ENCODE measurements around the gene TLR6.
"Not testable (repeated sequence)": the region's sequence is repeated elsewhere in the genome, so short reads cannot be mapped to it uniquely, and the experiment has no call there.

The TLR6 gene

DNA sequence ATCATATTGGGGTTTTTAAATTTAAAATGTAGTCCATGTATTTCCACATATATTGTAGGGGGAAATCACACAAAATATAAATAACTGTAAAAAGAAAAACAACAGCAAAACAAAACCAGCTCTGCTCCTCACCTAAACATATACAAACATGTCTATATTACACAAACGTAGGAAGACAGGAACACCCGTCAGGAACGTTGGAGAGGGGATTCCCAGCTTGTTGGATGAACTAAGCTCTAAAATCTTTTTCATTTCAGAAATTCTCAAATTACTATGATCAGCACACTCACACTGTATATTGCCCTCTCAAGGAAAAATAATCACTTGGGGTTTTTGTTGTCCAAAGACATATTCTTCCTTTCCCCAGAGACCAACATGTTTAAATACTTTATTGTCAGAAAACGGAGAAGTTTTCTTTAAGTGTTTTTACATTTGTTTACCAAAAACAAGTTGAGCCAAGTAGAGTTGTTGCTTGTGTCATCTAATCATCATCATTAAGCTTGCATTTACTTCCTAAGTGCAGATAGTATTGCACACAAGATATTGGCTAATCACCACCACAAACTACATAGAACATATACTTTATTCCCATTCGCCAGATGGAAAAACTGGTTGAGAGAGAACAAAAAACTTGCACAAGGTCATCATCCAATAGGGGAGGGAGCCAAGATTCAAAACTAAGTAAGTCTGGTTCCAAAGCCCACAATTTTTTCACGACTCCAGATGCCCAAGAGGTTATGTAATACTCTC lies 71.4 kb downstream of the TLR6 start:
- no peak for DNase-seq

DNA sequence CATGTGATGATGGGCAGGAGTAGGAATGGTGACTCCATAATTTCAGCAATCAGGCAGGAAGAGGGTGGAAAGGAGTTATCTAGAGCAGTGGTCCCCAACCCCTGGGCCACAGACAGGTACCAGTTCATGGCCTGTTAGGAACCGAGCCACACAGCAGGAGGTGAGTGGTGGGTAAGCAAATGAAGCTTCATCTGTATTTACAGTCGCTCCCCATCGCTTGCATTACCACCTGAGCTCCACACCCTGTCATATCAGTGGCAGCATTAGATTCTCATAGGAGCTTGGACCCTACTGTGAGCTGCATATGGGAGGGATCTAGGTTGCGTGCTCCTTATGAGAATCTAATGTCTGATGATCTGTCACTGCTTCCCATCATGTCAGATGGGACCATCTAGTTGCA lies 72.5 kb downstream of the TLR6 start:
- no peak for DNase-seq

DNA sequence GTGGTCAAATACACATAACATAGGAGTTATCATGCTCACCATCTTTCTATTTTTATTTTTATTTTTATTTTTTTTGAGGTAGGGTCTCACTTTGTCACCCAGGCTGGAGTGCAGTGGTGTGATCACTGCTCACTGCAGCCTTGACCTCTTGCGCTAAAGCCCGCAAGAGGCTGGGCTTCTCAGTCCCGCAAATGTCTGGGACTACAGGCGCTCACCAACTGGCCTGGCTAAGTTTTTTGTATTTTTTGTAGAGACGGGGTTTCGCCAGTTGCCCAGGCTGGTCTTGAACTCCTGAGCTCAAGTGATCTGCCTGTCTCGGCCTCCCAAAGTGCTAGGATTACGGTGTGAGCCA lies 73.5 kb downstream of the TLR6 start:
- no peak for DNase-seq

DNA sequence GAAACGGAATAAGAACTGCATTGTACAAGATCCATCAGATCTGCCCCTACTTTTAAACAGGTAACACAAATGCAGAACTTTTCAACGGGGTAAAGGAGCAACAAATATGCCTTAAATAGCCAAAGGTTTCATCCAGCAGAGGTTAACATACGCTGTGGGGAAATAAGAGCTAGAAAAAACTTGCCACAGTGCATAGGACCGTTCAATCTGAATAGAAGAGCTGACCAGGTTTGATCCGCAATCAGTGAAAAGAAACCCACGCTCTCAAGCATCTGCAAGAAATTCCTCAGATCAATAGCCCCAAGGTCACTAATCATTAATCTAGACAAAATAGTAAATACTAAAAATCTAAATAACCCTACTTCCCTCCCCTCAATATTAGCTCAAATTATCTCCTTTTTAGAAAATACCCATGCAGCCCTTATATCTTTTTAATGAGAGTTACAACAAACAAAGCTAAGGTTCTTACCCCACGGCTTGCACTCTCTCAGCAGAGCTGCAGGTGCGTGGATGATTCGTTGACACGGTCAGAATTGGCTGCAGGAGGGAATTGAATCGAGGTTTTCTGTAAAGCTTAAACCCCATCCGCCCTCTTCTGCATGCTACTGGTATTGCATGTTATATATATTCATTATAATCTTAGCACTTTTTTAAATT lies 74.0 kb downstream of the TLR6 start, which contains the start of gene TLR10:
Gene TLR10 (minus strand): TSS at position 539 of the 657 bp plus-strand sequence. CDS start 7,400 bp downstream, outside the sequence.
- DNase-seq = no peak

DNA sequence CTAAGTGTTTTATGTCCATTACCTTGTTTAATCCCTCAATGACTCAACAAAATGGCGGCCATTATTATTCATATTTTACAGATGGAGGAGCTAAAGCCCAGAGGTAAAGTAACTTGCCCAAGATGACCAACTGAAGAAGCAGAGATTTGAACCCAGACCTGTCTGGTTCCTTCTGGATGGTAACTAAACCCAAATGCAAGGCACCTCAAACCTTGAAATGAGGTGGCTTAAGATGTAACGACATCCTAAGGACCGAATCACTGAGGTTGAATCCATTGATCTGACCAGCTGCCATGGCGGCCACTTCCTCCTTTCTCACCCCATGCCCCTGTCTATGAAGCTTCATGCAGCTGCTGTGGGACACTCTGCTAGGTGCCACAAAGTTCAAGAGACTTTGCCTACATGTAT lies 74.8 kb downstream of the TLR6 start:
- DNase-seq = no peak

DNA sequence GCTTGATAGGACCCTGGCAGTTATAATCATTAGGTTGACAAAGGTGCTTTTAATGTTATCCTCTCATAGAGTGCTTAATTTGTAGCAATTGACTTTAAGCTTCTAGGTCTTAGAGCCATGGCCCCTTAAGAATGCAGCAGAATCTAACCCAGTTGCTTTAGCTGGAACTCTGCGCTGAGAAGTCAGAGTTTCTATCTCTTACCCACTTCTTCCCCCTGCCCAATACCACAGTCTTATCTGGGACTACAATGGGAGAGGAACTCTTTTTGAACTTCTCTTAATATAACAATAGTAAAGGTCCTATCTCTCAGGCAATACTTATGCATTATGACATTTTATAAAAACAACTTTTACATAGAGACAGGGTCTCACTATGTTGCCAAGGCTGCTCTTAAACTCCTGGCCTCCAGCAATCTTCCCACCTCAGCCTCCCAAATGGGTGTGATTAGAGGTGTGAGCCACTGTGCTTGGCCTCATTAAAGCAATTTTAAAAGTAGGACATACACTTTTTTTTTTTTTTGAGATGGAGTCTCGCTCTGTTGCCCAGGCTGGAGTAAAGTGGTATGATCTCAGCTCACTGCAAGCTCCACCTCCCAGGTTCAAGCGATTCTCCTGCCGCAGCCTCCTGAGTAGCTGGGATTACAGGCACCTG lies 75.7 kb downstream of the TLR6 start:
- no peak for DNase-seq

DNA sequence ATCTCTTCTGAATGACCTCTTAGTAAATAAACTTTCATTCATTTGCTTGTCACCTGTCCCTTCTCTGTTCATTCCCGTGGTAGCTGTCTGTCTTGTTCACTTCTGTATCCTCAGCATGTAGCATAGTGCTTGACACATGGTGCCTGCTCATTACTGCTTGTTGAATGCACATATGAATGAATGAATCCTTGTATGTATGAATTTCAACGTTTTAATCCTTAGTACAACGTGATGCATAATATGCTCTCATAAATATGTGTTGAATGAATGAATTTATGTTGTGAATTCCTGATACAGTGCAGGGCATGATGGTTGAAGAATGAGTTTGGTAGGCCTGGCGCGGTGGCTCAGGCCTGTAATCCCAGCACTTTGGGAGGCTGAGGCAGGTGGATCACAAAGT lies 76.8 kb downstream of the TLR6 start:
- no peak for DNase-seq

DNA sequence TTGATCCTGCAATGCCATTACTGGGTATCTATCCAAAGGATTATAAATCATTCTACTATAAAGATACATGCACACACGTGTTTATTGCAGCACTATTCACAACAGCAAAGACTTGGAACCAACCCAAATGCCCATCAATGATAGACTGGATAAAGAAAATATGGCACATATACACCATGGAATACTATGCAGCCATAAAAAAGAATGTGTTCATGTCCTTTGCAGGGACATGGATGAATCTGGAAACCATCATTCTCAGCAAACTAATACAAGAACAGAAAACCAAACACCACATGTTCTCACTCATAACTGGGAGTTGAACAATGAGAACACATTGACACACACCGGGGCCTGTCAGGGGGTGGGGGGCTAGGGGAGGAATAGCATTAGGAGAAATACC lies 78.7 kb downstream of the TLR6 start:
- not testable (repeated sequence) for DNase-seq

DNA sequence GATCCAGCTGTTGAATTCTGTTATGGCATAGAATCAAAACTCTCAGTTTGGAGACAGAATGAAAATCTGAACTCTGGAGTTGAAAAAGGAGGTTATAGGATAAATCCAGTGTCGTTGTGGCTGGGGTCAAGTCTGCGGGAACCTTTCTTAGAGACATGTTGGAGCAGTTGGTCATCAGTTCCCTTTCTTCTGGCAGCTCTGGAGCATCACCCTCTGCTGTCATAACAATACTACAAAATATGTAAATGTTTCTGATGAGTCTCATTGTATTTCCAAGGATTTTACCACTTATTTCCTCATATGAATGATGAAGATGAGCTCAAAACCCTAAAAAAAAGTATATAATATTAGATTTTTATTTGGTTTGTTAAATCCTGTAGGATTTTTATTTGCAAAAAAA lies 81.3 kb downstream of the TLR6 start:
- DNase-seq = no peak

DNA sequence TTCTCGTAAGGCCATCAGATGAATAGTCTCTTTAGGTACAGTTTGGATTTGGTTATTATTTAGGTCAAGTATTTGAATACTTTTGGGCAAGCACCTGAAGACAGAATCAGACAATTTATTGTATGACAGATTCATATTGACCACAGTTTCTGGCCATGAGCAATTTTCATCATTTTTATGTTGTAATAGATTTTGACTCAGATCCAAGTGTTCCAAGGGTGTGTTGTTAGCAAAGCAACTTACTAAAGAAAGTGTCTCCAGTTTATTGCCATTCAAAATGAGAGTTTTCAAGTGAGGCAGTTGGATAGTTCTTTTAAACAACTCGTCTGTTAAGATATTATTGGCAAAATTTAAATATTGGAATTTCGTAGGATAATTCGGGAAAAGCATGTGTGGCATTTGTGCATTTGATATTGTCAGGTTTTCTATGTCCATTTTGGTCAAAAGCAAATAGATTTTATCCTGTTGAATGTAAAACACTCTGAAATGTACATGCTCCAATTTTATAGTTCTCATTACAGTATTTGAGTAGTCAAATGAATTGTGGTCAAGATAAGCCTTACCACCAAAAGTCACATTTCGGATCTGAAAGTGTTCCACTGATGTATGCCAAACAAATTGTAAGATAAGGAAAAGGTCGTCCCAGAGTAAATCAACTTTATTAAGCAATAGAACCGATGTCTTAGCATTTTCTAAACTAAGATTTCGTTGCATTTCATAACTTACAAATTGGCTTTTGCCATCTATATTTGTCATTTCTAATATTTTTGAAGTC lies 82.2 kb downstream of the TLR6 start:
- DNase-seq = no peak
